ENCODE data around the gene TRAPPC12.
"Not testable (repeated sequence)": the region's sequence is repeated elsewhere in the genome, so short reads cannot be mapped to it uniquely, and the experiment has no call there.

Gene TRAPPC12

GRCh38 chr2:3488061-3488531, 108.6 kb downstream of the TRAPPC12 start:
- no peak for DNase-seq

GRCh38 chr2:3488855-3489763, 109.6 kb downstream of the TRAPPC12 start:
- DNase-seq, result no peak

GRCh38 chr2:3489764-3490115, 110.2 kb downstream of the TRAPPC12 start:
- no peak for DNase-seq

GRCh38 chr2:3490191-3491170, 111.0 kb downstream of the TRAPPC12 start:
- no peak for DNase-seq

GRCh38 chr2:3491306-3491705, 111.8 kb downstream of the TRAPPC12 start:
- DNase-seq, result no peak

- DNase-seq, result no peak
Observed at GRCh38 chr2:3491716-3492474, 112.4 kb downstream of the TRAPPC12 start.

GRCh38 chr2:3492475-3492787, 112.9 kb downstream of the TRAPPC12 start:
- DNase-seq, result not testable (repeated sequence)

- no peak for DNase-seq
Observed at GRCh38 chr2:3492951-3493614, 113.6 kb downstream of the TRAPPC12 start.

GRCh38 chr2:3493615-3494007, 114.1 kb downstream of the TRAPPC12 start:
- DNase-seq, result no peak

GRCh38 chr2:3494984-3495666, 115.6 kb downstream of the TRAPPC12 start:
- DNase-seq, result no peak

- DNase-seq, result not testable (repeated sequence)
Observed at GRCh38 chr2:3496708-3497080, 117.2 kb downstream of the TRAPPC12 start.

- no peak for DNase-seq
Observed at GRCh38 chr2:3498783-3499394, 119.4 kb downstream of the TRAPPC12 start.

- no peak for DNase-seq
Observed at GRCh38 chr2:3500326-3500899, 120.9 kb downstream of the TRAPPC12 start.

- no peak for DNase-seq
Observed at GRCh38 chr2:3503046-3503445, 123.6 kb downstream of the TRAPPC12 start.

GRCh38 chr2:3503483-3503882, 124.0 kb downstream of the TRAPPC12 start:
- no peak for DNase-seq

GRCh38 chr2:3504741-3505140, 125.2 kb downstream of the TRAPPC12 start:
- DNase-seq, result no peak

GRCh38 chr2:3505771-3506170, 126.3 kb downstream of the TRAPPC12 start:
- DNase-seq, result no peak

- no peak for DNase-seq
Observed at GRCh38 chr2:3512086-3512485, 132.6 kb downstream of the TRAPPC12 start.

GRCh38 chr2:3513026-3513810, 133.7 kb downstream of the TRAPPC12 start:
- DNase-seq, result no peak

- DNase-seq, result not testable (repeated sequence)
Observed at GRCh38 chr2:3515438-3515837, 135.9 kb downstream of the TRAPPC12 start.

Data from CD4-positive, alpha-beta T cell treated with Interleukin-17A for 4 hours (primary cell).